Measurements from ENCODE around the gene CIART.

The CIART gene

DNA sequence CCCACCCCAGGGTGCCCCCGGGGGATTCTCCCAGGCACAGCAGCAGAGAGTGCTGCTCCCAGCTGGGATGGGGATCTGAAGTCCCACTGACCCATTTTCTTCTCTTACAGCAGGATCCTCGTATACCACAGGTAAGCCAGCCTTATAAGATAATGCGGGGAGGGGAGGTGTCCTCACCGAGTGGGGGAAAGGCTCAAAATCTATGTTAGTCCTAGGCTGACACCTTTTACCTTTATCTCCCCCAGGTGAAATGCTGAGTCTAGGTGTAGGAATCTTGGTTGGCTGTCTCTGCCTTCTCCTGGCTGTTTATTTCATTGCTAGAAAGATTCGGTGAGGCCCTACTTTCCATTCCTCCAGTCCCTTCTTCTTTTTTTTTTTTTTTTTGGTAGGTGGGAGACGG, 18.8 kb upstream of the CIART start:
- no peak for TF ChIP-seq ZFX (IDR thresholded peaks at IDR 0.05; ENCODE audit: borderline replicate concordance)
- TF ChIP-seq, protein P1, sequence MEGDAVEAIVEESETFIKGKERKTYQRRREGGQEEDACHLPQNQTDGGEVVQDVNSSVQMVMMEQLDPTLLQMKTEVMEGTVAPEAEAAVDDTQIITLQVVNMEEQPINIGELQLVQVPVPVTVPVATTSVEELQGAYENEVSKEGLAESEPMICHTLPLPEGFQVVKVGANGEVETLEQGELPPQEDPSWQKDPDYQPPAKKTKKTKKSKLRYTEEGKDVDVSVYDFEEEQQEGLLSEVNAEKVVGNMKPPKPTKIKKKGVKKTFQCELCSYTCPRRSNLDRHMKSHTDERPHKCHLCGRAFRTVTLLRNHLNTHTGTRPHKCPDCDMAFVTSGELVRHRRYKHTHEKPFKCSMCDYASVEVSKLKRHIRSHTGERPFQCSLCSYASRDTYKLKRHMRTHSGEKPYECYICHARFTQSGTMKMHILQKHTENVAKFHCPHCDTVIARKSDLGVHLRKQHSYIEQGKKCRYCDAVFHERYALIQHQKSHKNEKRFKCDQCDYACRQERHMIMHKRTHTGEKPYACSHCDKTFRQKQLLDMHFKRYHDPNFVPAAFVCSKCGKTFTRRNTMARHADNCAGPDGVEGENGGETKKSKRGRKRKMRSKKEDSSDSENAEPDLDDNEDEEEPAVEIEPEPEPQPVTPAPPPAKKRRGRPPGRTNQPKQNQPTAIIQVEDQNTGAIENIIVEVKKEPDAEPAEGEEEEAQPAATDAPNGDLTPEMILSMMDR (IDR thresholded peaks at IDR 0.05): no peak

DNA sequence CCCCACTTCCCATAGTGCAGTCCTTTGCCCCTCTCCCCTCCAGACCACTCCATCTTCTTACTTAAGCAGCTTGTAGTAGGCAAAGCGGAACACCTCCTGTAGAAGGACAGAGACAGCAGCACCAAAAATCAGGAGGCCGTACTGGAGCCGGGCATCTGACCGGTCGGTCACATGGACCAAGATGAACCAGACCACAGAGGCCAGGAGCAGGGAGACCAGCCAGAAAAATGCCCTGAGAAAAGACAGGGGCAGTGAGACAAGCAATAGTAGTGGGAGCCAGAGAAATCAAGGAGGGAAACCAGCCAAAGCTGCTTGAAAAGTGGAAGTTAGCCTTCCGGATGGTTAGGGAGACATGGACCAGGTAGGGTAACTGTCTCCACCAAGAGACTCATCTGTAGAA, 14.5 kb upstream of the CIART start:
- TF ChIP-seq, protein P1 (IDR thresholded peaks at IDR 0.05): no peak
- TF ChIP-seq ZFX (IDR thresholded peaks at IDR 0.05; ENCODE audit: borderline replicate concordance): no peak
- H3K27ac ChIP-seq: peak overlapping the region; percentile 82

More for the DNA sequence above, 18.8 kb upstream of the CIART start:
- peak overlapping the region; percentile 18; the same call in 1 of the 2 replicates for H3K27ac ChIP-seq

DNA sequence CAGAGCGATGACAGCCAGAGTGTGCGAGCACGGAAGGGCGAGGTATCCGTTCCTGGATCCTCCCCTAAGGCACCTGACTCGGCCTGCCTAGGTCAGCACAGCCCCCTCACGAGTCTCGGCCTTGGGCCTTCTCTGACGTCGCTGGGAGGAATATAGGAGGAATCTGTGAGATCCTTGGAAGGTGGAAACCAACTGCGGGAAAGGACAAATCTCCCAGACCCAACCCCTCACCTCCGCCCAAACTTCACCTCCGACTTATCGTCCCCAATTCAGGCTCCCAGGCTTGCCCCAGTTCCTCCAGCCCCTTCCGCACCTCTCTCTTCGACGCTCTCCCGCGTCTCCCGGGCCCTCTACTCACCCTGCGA, 14.0 kb upstream of the CIART start:
- no peak for TF ChIP-seq ZFX (IDR thresholded peaks at IDR 0.05; ENCODE audit: borderline replicate concordance)
- TF ChIP-seq, protein P1 (IDR thresholded peaks at IDR 0.05): no peak
- peak overlapping the region; percentile 82 for H3K27ac ChIP-seq

DNA sequence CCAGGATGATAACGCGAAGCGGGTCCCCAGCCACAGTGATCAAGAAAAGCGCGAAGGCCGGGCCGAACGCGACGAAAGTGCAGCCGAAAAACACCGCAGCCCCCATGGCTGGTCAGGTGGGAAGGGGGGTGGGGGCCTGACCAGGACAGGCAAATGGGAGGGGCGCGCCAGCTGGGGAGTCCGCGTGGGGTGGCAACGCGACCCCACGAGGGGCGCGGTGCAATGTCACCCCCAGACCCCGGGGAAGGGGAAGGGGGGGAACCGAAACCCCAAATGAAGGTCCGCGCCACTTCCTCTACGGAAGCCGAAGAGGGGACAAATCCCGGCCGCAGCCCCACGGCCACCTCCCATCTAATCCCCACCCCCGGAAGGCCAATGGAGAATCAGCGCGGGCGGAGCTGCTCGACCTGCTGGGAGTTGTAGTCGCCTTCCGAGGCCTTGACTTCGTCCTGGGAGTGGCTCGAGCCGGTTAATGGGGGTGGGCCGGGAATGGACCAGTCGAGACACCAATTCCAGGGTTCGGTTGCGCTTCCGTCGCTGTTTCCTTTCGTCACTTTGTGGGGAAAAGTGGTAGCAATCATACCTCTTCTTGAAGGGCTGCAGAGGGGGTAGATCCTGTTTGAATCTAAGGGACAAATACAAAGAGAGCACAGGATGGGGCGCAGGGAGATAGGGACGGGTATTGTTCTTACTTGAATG, 13.5 kb upstream of the CIART start, which contains the start of gene APH1A:
Gene APH1A (minus strand): TSS at position 312 of the 699 bp plus-strand sequence. CDS start 206 bp downstream, at position 106.
- H3K27ac ChIP-seq: peak within 1 kb of the TSS; percentile 82
- no peak for TF ChIP-seq ZFX (IDR thresholded peaks at IDR 0.05; ENCODE audit: borderline replicate concordance)
- TF ChIP-seq, protein P1 (IDR thresholded peaks at IDR 0.05): no peak

DNA sequence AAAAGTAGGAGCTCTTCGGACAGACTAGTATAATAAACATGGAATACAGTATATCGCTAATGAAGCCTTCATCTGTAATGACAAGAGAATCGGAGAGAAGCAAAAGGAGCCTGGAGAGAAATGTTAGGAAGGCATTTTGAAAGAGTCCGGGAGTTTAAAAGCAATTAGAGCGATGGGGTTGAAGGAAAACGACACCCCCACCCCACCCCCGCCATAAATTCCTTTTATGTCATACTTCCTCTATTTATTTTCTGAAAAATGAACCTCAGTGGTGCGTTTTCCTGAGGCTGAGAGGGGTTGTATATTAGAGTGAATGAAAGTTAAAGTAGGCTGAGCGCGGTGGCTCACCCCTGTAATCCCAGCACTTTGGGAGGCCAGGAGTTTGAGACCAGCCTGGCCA, 12.9 kb upstream of the CIART start:
- TF ChIP-seq ZFX (IDR thresholded peaks at IDR 0.05; ENCODE audit: borderline replicate concordance): no peak
- TF ChIP-seq, protein P1 (IDR thresholded peaks at IDR 0.05): no peak
- peak overlapping the region; percentile 82 for H3K27ac ChIP-seq

DNA sequence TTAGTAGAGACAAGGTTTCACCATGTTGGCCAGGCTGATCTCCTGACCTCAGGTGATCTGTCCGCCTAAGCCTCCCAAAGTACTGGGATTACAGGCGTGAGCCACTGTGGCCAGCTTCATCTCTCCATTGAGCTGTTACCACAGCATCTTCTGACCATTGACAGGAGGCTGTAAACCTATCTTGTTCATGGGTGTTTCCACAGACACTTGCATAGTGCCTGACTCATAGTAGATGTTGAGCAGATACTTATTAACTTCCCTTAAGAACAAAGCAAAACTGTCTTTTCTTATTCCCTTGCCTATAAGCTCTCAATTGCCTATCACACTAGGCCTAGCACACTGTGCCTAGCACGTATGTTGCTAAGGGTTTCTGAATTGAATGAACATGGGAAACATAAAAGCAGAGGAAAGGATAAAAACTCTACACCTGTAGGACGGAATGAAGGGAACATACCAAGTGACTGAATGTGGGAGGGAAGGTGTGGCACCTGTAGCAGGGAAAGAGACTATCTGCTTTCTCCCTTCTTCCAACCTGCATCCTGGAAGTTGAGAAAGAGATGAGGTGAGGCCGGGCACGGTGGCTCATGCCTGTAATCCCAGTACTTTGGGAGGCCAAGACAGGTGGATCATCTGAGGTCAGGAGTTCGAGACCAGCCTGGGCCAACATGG, 10.9 kb upstream of the CIART start:
- no peak overlapping the region for H3K27ac ChIP-seq
- TF ChIP-seq, protein P1 (IDR thresholded peaks at IDR 0.05): no peak
- no peak for TF ChIP-seq ZFX (IDR thresholded peaks at IDR 0.05; ENCODE audit: borderline replicate concordance)

DNA sequence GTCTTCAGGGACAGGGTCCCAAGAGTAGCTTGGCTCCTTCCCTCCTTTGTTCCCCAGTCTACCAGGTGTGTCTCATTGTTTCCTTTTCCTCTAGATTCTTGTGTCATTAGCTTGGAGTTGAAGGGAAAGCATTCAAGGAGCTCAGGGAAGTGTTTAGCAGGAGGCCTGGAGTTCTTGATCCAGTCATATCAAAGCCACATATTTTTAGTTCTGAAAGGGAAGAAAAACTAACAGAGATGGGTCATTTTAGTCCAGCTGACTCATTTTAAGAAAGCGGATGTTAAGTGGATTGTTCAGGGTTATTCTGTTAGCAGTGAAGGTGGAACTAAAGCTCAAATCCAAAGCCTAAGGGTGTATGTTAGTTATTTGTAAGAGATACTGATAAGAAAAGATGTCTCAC, 9.0 kb upstream of the CIART start:
- TF ChIP-seq, protein P1 (IDR thresholded peaks at IDR 0.05): no peak
- TF ChIP-seq ZFX (IDR thresholded peaks at IDR 0.05; ENCODE audit: borderline replicate concordance): no peak
- no peak overlapping the region for H3K27ac ChIP-seq
